Measurements from ENCODE around the gene PPP1R13B. TPM values are rescaled to one million over a fixed set of nuclear protein-coding genes. Genes with fewer than 3 reads are reported as not detected.

The PPP1R13B gene
- total RNA-seq, 1 donor from 2014 or later = 2.5 TPM

DNA sequence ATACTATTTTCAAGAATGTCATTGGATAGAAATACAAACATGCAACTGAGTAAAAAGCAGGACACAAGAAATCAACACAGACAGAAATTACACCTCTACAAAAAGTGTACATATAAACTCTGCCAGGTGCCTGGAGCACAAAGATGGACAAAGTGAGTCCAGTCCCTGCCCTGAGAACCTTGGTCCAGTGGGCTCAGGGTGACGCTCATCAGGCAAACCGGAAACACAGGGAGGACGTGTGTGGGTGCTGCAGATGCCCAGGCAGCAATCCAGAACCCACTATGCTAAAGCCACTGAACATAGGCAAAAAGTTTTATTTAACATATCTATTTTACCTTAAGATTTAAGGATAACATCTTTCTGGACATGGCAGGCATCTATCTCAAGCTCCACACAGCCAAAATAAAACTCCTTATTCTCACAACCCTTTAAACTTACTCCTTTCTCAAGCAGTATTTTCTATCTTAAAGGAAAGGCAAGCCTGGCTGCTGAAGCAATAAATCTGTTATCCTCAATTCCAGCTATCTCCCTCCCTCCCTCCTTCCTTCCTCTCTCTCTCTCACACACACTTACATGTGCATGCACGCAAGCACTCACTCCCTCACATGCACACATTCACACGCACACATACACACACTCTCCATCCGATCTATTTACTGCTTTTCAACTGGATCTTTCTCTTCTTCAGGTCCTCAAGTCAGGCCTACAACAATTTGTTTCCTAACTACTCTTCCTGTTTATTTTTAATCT is 10.2 kb downstream of the PPP1R13B start:
- H3K36me3 ChIP-seq = no peaks in the 10 kb centered on the region
- DNase-seq (ENCODE audit: low spot score) = no peak
- H2AFZ ChIP-seq (replicated peaks) = no peak overlapping the region
- Mint-ChIP-seq H3K4me1 (no peaks in the 10 kb centered on the region), H3K27ac (no peak overlapping the region), H3K4me3 (no peak overlapping the region), H3K9me3 (no peaks in the 10 kb centered on the region), H3K36me3 (no peaks in the 10 kb centered on the region), H3K27me3 (ENCODE audit: insufficient read depth, low read depth) (no peaks in the 10 kb centered on the region)
- TF ChIP-seq EZH2phosphoT487 (IDR thresholded peaks at IDR 0.05) (no peak), EZH2 (IDR thresholded peaks at IDR 0.05) (no peak)
- TF ChIP-seq, protein P1, sequence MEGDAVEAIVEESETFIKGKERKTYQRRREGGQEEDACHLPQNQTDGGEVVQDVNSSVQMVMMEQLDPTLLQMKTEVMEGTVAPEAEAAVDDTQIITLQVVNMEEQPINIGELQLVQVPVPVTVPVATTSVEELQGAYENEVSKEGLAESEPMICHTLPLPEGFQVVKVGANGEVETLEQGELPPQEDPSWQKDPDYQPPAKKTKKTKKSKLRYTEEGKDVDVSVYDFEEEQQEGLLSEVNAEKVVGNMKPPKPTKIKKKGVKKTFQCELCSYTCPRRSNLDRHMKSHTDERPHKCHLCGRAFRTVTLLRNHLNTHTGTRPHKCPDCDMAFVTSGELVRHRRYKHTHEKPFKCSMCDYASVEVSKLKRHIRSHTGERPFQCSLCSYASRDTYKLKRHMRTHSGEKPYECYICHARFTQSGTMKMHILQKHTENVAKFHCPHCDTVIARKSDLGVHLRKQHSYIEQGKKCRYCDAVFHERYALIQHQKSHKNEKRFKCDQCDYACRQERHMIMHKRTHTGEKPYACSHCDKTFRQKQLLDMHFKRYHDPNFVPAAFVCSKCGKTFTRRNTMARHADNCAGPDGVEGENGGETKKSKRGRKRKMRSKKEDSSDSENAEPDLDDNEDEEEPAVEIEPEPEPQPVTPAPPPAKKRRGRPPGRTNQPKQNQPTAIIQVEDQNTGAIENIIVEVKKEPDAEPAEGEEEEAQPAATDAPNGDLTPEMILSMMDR (IDR thresholded peaks at IDR 0.05) = no peak
- H4K20me1 ChIP-seq (ENCODE audit: low read depth) = no peaks in the 10 kb centered on the region
- H3F3A ChIP-seq (ENCODE audit: low read depth) = no peaks in the 10 kb centered on the region
- no peaks in the 10 kb centered on the region for H3K27me3 ChIP-seq
- H3K4me3 ChIP-seq = no peak overlapping the region
- no peaks in the 10 kb centered on the region for H3K4me1 ChIP-seq
- H3K79me2 ChIP-seq (ENCODE audit: low read depth) = no peaks in the 10 kb centered on the region
- no peak overlapping the region for H3K9ac ChIP-seq
- H3K9me3 ChIP-seq (ENCODE audit: low read depth) = no peaks in the 10 kb centered on the region
- no peak overlapping the region for H3K4me2 ChIP-seq
- no peak overlapping the region for H3K27ac ChIP-seq

DNA sequence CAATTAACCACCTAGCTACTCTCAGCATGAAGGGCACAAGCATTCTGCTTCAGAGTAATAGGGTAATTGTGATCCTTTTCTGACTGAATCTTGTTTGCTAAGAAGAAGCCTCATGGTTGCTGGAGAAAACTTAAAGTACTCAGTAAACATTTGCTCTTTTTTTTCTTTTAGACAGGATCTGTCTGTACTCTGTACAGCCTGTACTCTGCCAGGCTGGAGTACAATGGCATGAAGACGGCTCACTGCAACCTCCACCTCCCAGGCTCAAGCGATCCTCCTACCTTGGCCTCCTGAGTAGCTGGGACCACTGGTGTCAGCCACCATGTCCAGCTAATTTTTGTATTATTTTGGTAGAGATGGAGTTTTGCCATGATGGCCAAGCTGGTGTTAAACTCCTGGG is 12.4 kb downstream of the PPP1R13B start:
- TF ChIP-seq EZH2phosphoT487 (IDR thresholded peaks at IDR 0.05) (no peak), EZH2 (IDR thresholded peaks at IDR 0.05) (no peak)
- TF ChIP-seq, protein P1 (IDR thresholded peaks at IDR 0.05) = no peak
- H3K27me3 ChIP-seq = no peaks in the 10 kb centered on the region

DNA sequence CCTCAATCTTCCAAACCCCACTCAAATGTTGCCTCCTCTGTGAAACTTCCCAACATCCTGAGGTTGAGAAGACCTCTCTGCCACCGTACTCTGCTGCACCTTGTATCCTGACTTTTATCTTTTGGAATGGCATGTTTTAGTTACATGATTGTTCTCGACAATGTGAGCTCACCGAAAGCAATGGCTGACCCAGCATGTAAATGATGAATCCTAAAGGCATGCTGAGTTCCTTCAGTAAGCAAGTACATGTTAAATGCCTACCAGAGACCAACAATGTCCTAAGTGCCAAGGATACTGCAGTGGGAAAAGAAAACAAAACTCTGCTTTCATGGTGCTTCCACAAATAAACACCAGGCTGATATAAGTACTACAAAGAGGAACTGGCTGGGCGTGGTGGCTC is 13.7 kb downstream of the PPP1R13B start:
- Histone ChIP-seq H3K27ac (no peak overlapping the region), H3K27me3 (no peaks in the 10 kb centered on the region), H3K9me3 (ENCODE audit: low read depth) (no peaks in the 10 kb centered on the region), H3K4me1 (no peaks in the 10 kb centered on the region), H3F3A (ENCODE audit: low read depth) (no peaks in the 10 kb centered on the region), H3K4me3 (no peak overlapping the region), H3K4me2 (no peak overlapping the region), H4K20me1 (ENCODE audit: low read depth) (no peaks in the 10 kb centered on the region), H3K79me2 (ENCODE audit: low read depth) (no peaks in the 10 kb centered on the region), H3K36me3 (no peaks in the 10 kb centered on the region), H3K9ac (no peak overlapping the region), H2AFZ (replicated peaks) (no peak overlapping the region)
- TF ChIP-seq EZH2 (IDR thresholded peaks at IDR 0.05) (no peak), EZH2phosphoT487 (IDR thresholded peaks at IDR 0.05) (no peak)
- TF ChIP-seq, protein P1 (IDR thresholded peaks at IDR 0.05) = no peak
- no peak for DNase-seq (ENCODE audit: low spot score)
- Mint-ChIP-seq H3K36me3 (no peaks in the 10 kb centered on the region), H3K27me3 (ENCODE audit: insufficient read depth, low read depth) (peaks cover 2% of the 10 kb centered on the region), H3K9me3 (no peaks in the 10 kb centered on the region), H3K27ac (no peak overlapping the region), H3K4me1 (no peaks in the 10 kb centered on the region), H3K4me3 (no peak overlapping the region)

More for the DNA sequence above, 12.4 kb downstream of the PPP1R13B start:
- Mint-ChIP-seq H3K36me3 (no peaks in the 10 kb centered on the region), H3K9me3 (no peaks in the 10 kb centered on the region), H3K27ac (no peak overlapping the region), H3K4me3 (no peak overlapping the region), H3K27me3 (ENCODE audit: insufficient read depth, low read depth) (no peaks in the 10 kb centered on the region), H3K4me1 (no peaks in the 10 kb centered on the region)
- no peak for DNase-seq (ENCODE audit: low spot score)
- H3K9me3 ChIP-seq (ENCODE audit: low read depth) = no peaks in the 10 kb centered on the region
- H2AFZ ChIP-seq (replicated peaks) = no peak overlapping the region
- H3K4me3 ChIP-seq = no peak overlapping the region
- no peak overlapping the region for H3K27ac ChIP-seq
- H3K9ac ChIP-seq = no peak overlapping the region
- no peaks in the 10 kb centered on the region for H4K20me1 ChIP-seq (ENCODE audit: low read depth)
- no peak overlapping the region for H3K4me2 ChIP-seq
- no peaks in the 10 kb centered on the region for H3K36me3 ChIP-seq
- no peaks in the 10 kb centered on the region for H3K4me1 ChIP-seq
- no peaks in the 10 kb centered on the region for H3F3A ChIP-seq (ENCODE audit: low read depth)
- H3K79me2 ChIP-seq (ENCODE audit: low read depth) = no peaks in the 10 kb centered on the region
